ENCODE results near the gene SLCO1B1.

DNA sequence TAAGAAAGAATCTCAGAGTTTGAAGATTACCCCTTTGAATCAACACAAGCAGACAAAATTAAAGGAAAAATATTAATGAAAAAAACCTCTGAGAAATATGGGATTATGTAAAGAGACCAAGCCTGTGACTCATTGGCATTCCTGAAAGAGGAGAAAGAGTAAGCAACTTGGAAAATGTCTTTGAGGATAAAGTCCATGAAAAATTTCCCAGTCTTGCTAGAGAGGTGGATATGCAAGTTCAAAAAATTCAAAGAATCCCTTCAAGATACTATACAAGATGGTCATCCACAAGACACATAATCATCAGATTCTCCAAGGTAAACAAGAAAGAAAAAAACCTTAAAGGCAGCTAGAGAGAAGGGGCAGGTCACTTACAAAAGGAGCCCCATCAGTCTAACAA, 13.3 kb downstream of the SLCO1B1 start:
- TF ChIP-seq CTCF (conservative IDR thresholded peaks at IDR 0.05 in 1 of 2, IDR thresholded peaks at IDR 0.05 in 1 of 2; ENCODE audit: low read depth in 1 of 2, low read length in 2 of 2) (no peak), EZH2 (IDR thresholded peaks at IDR 0.05; ENCODE audit: low read length, missing control alignments) (no peak)
